GM19240 (cell line): ENCODE measurements around the gene GTF3C5.

ENCODE experiments used
- DNase-seq: peaks from one replicate; pipeline ENCODE4 v3.0.0; 2011; ENCODE audit warnings: low spot score; ENCODE audit not compliant: insufficient read length

The GTF3C5 gene

DNA sequence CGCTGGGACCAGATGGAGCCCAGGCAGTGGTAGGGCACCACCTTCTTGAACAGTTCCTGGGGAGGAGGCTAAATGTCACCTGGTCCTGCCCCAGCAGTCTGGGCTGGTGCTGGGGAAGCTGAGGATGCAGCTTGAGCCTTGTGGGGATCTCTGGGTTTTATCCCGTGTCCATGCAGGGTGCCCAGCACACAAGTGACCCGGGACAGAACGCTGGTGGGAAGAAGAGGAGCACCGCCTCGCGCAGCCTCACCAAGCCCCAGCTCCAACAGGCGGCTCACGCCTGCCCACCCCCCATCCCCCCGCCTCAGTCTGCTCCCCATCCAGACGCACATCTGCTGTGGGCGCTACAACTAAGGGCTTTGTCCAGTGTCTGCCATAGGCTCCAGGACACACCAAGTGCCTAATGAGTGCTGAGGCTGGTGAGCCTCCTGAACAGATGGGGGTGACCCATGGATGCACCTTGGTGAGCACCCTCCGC is 76.5 kb downstream of the GTF3C5 start:
- DNase-seq, result no peak
